SH-SY5Y (cell line): ENCODE results near the gene OPCML.

Experiments
- GATA2 ChIP-seq: IDR thresholded peaks from 2 replicates; pipeline ENCODE4 v1.6.1; 2011; ENCODE audit warnings: mild to moderate bottlenecking, low read depth, low read length
- GATA3 ChIP-seq: IDR thresholded peaks from 2 replicates; pipeline ENCODE4 v1.6.1; 2011; ENCODE audit warnings: low read depth, mild to moderate bottlenecking, low read length, moderate library complexity

DNA sequence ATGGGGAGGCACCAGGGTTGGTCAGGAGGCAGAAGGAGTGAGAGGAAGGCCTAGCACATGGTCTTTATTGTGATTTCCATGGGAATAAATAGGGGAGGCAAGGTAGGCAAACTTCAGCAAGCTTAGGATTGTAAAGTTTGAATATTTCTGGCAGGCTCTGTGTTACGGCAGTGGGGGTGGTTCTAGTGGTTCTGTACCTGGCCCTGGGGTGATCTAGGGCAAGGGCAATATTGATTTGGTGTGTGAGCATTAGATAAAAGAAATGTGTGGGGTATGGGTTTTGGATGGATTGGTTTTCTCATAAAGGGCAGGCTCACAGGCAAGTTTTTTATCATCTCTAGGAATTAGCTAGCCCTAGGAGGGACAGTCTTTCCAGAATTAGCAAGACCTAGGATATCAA lies 584.0 kb downstream of the OPCML start:
- no peak for TF ChIP-seq GATA2
- no peak for TF ChIP-seq GATA3
